Muscle layer of duodenum (tissue), 2 donors: ENCODE measurements around the gene SERGEF.

Experiments used
- H3K27ac ChIP-seq: one replicate; pipeline ENCODE4 v1.7.0; 2013; ENCODE audit warnings: mild to moderate bottlenecking, low read length
- H3K27me3 ChIP-seq: one replicate; pipeline ENCODE4 v1.7.0; 2013; ENCODE audit warnings: low read depth, mild to moderate bottlenecking, control low read depth, low read length
- H3K36me3 ChIP-seq, 2 donors: one replicate each; pipeline ENCODE4 v1.7.0; 2013; ENCODE audit warnings: low read length in 2 of 2, control low read depth in 1 of 2, mild to moderate bottlenecking in 1 of 2; ENCODE audit not compliant: insufficient read depth in 2 of 2, control insufficient read depth in 1 of 2
- H3K4me1 ChIP-seq, 2 donors: one replicate each; pipeline ENCODE4 v1.7.0; 2013; ENCODE audit warnings: low read length in 2 of 2, mild to moderate bottlenecking in 2 of 2, control low read depth in 1 of 2, moderate library complexity in 1 of 2; ENCODE audit not compliant: insufficient read depth in 2 of 2, control insufficient read depth in 1 of 2
- H3K4me3 ChIP-seq, 2 donors: one replicate each; pipeline ENCODE4 v1.7.0; 2013; ENCODE audit warnings: low read length in 2 of 2, low read depth in 1 of 2, mild to moderate bottlenecking in 1 of 2
- H3K9me3 ChIP-seq, 2 donors: one replicate each; pipeline ENCODE4 v1.7.0; 2013; ENCODE audit warnings: low read length in 2 of 2, control low read depth in 1 of 2, mild to moderate bottlenecking in 1 of 2; ENCODE audit not compliant: control insufficient read depth in 1 of 2
- donor health status: healthy.

The SERGEF gene

DNA sequence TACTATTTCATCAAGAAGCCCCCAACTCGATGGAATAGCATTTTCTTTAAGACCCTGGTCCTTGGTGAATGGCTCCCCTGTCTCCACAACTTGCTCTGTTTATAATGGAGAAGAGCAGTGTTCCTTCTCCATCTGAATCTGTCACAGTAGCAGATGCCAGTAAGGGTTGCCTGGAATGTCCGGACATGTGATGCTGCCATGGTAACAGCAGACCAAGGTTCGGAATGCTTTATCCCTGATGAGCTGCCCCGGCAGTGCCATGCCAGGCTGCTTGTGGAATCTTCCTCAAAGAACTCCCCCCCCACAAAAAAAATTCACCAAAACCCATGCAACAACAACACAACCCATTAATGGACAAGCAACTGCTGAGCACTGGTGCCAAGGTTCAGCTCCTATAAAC lies 205.8 kb downstream of the SERGEF start:
- Histone ChIP-seq H3K36me3 (no peaks in the 10 kb centered on the region), H3K27ac (no peak overlapping the region), H3K9me3 (no peaks in the 10 kb centered on the region), H3K27me3 (no peaks in the 10 kb centered on the region), H3K4me3 (no peak overlapping the region), H3K4me1 (peaks cover 0 to 12% of the 10 kb centered on the region in 2 donors)

DNA sequence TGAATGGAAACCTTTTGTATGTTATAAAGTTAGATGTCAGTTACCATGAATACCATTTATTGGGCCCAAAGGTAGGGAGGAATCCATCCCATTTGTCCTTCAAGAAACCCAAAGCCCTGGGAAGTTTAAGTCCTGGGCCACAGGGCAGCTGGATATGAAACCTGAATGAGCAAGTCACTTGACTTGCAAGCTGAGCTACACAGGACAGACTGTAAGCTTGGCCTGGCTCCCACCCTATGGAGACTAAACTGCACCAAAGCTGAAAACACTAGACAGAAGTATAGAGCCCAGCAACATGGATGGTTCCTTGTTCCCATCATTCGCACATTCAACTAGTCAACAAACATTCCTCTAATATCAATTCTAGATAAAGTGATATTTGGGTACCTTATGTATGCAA lies 207.0 kb downstream of the SERGEF start:
- Histone ChIP-seq H3K27me3 (no peaks in the 10 kb centered on the region), H3K4me3 (no peak overlapping the region), H3K4me1 (peaks cover 0 to 4% of the 10 kb centered on the region in 2 donors), H3K36me3 (no peaks in the 10 kb centered on the region), H3K9me3 (no peaks in the 10 kb centered on the region), H3K27ac (no peak overlapping the region)

DNA sequence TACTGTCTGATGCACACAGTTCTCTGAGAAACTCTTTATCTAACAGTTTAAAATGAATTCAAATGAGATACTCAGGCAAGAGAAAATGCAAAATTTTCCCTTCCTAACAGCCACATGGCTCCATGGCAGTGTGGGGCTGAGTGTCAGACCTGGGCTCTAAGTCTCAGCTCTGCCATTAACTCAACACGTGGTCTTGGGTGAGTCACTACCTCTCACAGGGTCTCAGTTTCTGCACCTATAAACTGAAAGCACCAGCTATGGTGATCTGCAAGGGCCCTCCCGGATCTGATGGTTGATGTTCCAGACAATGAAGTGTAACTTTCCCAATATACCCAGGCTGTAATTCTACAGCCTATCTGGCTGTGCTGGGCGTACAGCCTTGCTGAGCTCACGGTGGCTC lies 207.8 kb downstream of the SERGEF start:
- Histone ChIP-seq H3K4me3 (no peak overlapping the region), H3K27me3 (no peaks in the 10 kb centered on the region), H3K4me1 (no peaks in the 10 kb centered on the region), H3K9me3 (no peaks in the 10 kb centered on the region), H3K27ac (no peak overlapping the region), H3K36me3 (no peaks in the 10 kb centered on the region)

DNA sequence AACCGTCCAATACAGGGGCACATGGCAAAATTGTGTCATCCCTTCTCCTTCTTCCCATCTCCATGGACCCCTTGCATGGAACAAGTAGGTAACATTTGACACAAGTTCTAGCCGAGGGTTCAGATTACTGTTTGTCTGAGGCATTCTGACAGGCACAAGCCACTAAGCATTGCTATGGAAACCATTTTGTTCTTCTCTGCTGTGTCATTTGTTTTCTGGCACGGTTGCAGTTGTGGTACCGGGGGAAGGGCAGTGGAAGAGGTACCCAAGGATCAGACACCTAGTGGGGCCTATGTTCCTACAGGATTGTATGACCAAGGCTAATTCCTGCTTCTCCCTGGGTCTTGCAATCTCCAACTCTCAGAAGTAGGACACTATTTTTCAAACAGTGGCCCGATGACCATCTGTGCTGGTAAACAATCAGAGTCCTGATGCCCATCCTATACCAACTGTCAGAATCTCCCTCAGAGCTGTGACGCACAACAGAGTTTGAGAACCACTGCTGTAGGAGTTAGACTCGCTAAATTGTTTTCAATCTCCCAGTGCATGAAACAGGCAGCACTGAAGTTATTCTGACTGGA lies 209.0 kb downstream of the SERGEF start:
- H3K9me3 ChIP-seq, result no peaks in the 10 kb centered on the region

DNA sequence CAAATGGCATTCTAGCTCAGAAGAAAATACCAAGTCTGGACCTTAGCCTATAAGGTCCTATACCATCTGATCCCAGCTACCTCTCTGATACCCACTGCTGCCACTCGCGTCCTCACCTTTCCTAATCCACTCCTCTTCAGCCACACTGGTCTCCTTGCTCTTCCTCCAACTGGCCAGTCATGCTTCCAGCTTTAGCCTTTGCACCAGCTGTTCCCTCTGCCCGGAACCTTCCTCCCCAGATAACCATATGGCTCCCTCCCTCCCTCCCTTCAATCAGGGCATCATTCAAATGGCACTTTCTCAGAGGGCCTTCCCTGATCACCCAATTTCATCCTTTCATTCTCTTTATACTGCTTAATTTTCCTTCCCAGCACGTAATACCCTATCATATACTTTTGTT lies 210.4 kb downstream of the SERGEF start:
- H3K36me3 ChIP-seq, result no peaks in the 10 kb centered on the region
- H3K4me3 ChIP-seq, result no peak overlapping the region
- no peak overlapping the region for H3K27ac ChIP-seq
- no peaks in the 10 kb centered on the region for H3K27me3 ChIP-seq
- no peaks in the 10 kb centered on the region for H3K9me3 ChIP-seq
- H3K4me1 ChIP-seq, result no peaks in the 10 kb centered on the region

More for the DNA sequence above, 209.0 kb downstream of the SERGEF start:
- H3K4me3 ChIP-seq, result no peak overlapping the region
- H3K4me1 ChIP-seq, result no peaks in the 10 kb centered on the region
- H3K27ac ChIP-seq, result no peak overlapping the region
- H3K27me3 ChIP-seq, result no peaks in the 10 kb centered on the region
- H3K36me3 ChIP-seq, result no peaks in the 10 kb centered on the region

DNA sequence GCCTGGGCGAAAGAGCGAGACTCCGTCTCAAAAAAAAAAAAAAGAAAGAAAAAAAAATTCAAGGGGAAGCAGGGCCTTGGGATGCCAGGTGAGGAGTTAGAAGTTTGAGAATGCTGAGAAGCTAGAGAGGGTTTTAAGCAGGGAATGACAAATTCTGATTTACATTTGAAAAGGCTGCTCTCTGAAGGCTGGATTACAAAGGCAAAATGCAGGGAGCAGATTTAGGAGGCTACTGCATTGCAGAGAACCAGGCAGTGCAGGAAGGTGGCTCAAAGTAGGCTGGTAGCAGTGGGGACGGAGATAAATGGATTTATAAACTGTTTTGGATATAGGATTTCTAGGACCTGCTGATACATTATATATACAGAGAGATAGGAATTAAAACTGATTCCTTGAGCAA lies 211.7 kb downstream of the SERGEF start:
- Histone ChIP-seq H3K9me3 (no peaks in the 10 kb centered on the region), H3K36me3 (no peaks in the 10 kb centered on the region), H3K4me3 (no peak overlapping the region), H3K4me1 (no peaks in the 10 kb centered on the region), H3K27ac (no peak overlapping the region), H3K27me3 (no peaks in the 10 kb centered on the region)

DNA sequence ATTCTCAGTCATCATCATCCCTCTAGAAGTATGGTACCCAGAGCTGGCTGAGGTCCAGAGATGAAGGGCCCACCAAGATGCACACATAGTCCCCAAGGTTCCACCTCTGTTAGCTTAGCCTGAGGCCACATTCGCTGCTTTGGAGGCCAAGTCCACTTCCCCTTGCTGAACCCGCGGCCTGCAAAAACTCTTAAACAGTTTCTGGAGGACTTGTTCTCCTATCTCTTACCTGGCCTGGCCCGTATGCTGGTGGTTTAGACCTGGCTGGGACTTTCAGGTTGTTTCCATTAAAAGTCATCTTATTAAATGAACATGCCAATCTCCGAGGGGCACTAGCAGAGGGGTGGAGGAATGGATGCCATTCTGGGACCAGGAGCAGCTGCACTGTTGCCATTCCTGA lies 213.7 kb downstream of the SERGEF start:
- Histone ChIP-seq H3K27ac (no peak overlapping the region), H3K9me3 (no peaks in the 10 kb centered on the region), H3K4me3 (no peak overlapping the region), H3K27me3 (no peaks in the 10 kb centered on the region), H3K36me3 (no peaks in the 10 kb centered on the region), H3K4me1 (no peaks in the 10 kb centered on the region)

DNA sequence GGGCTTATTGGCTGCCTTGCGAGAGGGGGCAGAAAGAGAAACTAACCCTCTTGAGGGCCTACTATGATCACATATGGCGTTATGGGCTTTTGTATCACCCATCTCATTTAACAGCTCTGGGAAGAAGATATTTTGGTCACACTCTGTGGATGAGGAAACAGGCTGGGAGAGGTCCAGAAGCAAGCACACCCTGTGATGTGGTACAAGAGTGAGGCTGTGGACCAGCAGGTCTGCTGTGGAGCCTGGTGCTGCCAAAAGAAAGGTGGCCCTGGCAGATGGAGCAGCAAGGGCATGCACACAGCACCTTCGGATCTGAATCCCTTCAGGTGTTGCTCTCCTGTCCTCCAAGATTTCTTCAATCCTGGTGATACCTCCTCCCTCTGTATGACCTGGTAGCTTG lies 214.1 kb downstream of the SERGEF start:
- H3K27ac ChIP-seq, result no peak overlapping the region

DNA sequence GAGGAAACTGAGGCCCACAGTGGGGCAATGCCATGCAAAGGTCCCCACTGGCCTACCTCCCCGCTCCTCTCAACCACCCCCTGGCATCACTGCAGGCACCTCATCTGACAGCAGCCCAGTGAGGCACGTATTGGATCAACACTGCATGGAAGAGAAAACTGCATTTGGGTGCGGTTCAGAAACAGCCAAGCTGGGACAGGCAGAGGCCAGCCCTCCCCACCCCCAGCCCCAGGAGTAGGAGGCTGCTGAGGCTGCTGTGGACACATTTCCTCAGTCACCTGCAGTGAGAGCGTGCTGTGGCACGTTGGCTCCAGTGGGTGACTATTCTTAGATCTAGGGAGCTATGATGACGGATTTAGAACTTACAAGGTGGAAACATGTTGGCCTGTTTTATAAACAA lies 214.6 kb downstream of the SERGEF start:
- Histone ChIP-seq H3K36me3 (no peaks in the 10 kb centered on the region), H3K4me3 (no peak overlapping the region), H3K27me3 (no peaks in the 10 kb centered on the region), H3K27ac (no peak overlapping the region), H3K9me3 (no peaks in the 10 kb centered on the region), H3K4me1 (no peaks in the 10 kb centered on the region)

More for the DNA sequence above, 214.1 kb downstream of the SERGEF start:
- H3K9me3 ChIP-seq, result no peaks in the 10 kb centered on the region
- no peaks in the 10 kb centered on the region for H3K4me1 ChIP-seq
- H3K4me3 ChIP-seq, result no peak overlapping the region
- no peaks in the 10 kb centered on the region for H3K27me3 ChIP-seq
- H3K36me3 ChIP-seq, result no peaks in the 10 kb centered on the region

DNA sequence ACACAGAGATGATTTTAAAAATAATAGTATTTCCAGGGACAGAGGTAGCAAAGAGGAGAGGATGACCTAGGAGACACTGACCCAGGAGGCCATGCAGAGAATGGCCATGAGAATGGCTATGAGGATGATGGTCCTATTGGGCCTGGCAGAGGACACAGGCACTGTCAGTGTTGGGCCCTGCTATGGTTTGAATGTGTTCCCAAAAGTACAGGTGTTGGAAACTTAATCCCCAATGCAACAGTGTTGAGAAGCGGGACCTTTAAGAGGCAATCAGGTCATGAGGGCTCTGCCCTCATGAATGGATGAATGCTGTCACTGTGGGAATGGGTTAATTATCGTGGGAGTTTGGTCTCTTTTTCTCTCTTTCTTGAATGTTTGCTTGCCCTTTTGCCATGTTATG lies 216.7 kb downstream of the SERGEF start:
- H3K4me1 ChIP-seq, result no peaks in the 10 kb centered on the region
- no peaks in the 10 kb centered on the region for H3K27me3 ChIP-seq
- no peak overlapping the region for H3K27ac ChIP-seq
- no peaks in the 10 kb centered on the region for H3K9me3 ChIP-seq
- no peaks in the 10 kb centered on the region for H3K36me3 ChIP-seq
- H3K4me3 ChIP-seq, result no peak overlapping the region

DNA sequence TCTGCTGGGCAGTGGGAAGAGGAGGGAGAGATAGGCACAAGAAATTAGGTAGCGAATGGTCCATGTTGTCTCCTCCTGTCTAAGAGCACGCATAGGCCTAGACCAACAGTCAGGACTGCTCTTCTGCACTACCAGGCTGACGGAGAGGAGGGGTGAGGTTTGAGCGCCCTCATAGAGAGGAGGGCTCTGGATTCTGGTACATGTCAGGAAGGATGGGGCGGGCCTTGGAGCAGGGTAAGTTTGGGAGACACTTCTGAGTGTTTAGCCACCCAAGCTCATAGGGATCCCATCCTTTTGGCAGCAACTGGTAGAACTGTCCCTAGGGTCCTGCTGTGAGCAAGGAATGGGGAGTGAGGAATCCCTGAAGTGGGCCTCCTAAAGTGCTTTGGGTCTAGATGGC lies 217.9 kb downstream of the SERGEF start:
- Histone ChIP-seq H3K9me3 (no peaks in the 10 kb centered on the region), H3K4me3 (no peak overlapping the region), H3K27ac (no peak overlapping the region), H3K27me3 (no peaks in the 10 kb centered on the region), H3K4me1 (no peaks in the 10 kb centered on the region), H3K36me3 (no peaks in the 10 kb centered on the region)

DNA sequence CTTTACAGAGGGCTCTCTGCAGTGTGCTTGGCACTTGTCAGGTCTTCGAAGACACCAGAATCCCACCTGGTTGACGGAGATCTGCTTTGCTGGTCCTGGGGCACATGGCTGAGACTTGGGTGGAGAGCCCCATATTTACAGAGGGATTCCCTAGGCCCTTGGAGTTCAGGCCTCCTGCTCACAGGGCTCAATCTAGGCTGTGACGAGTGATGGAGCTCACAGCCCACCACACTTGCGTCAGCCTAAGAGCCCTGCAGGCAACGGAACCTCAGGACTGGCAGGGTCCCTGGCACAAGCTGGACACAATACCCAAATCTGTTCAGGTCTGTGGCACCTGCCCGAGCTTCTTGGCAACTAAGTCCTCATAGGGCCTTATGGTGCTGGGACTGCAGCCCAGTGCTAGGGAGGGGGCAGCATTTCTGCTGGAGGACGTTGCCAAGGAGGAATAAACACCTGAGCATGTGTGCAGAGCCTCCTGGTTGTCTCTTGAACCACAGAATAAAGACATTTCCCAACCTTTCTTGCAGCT lies 219.1 kb downstream of the SERGEF start:
- H3K27ac ChIP-seq, result no peak overlapping the region
- H3K4me3 ChIP-seq, result no peak overlapping the region
- no peaks in the 10 kb centered on the region for H3K36me3 ChIP-seq
- H3K9me3 ChIP-seq, result no peaks in the 10 kb centered on the region
- H3K27me3 ChIP-seq, result no peaks in the 10 kb centered on the region
- no peaks in the 10 kb centered on the region for H3K4me1 ChIP-seq
